ENCODE results near the gene DCST2. TPM values are rescaled to one million over a fixed set of nuclear protein-coding genes. Genes with fewer than 3 reads are reported as not detected.

The DCST2 gene
- total RNA-seq, 3 donors from 2014 or later (not counting 1 experiment from before 2014, with no cell fraction given): 0.30 to 0.92 (median 0.32) TPM

- Mint-ChIP-seq H3K4me1 (peaks cover 6 to 40% of the 10 kb centered on the region in 2 donors), H3K9me3 (no peaks in the 10 kb centered on the region), H3K4me3 (peak overlapping the region; percentile 72), H3K27ac (peak overlapping the region in 1 of 2 donors; percentile 33), H3K27me3 (ENCODE audit: low read depth in 2 of 2) (no peaks in the 10 kb centered on the region), H3K36me3 (no peaks in the 10 kb centered on the region)
- ATAC-seq (peak; percentile 94 to 98 (median 98)), DNase-seq (peak; percentile 74 to 89)
- intact Hi-C loops (cut with micrococcal nuclease): loop anchor here (2.0 kb wide), 1 partner anchor 14 kb away; no protein-coding TSS in a partner anchor
- 10% methylated on average over 60 of the region's 61 CpGs for WGBS (ENCODE audit: insufficient coverage)
- no peaks in the 10 kb centered on the region for H3K27me3 ChIP-seq (ENCODE audit: control insufficient read depth, insufficient read depth, low read length)
- H3K4me3 ChIP-seq (ENCODE audit: low read length): peak overlapping the region; percentile 26
- TF ChIP-seq CTCF (IDR thresholded peaks at IDR 0.05): peak; percentile 59
- peak overlapping the region; percentile 10 for H3K27ac ChIP-seq (ENCODE audit: low read length)
- H3K4me1 ChIP-seq (ENCODE audit: control insufficient read depth, insufficient read depth, low read length): peaks cover 37% of the 10 kb centered on the region
- peaks cover 5% of the 10 kb centered on the region for H3K36me3 ChIP-seq (ENCODE audit: control insufficient read depth, insufficient read depth, low read length)
- no peaks in the 10 kb centered on the region for H3K9me3 ChIP-seq (ENCODE audit: control insufficient read depth, insufficient read depth, low read length)
These were observed 37.4 kb upstream of the DCST2 start for GRCh38 chr1:155070721-155071569.

GRCh38 chr1:155070158-155070621 is 36.6 kb upstream of the DCST2 start:
- H3K27ac Mint-ChIP-seq: peak overlapping the region in 1 of 2 donors; percentile 33
- peaks cover 5% of the 10 kb centered on the region for H3K36me3 ChIP-seq (ENCODE audit: control insufficient read depth, insufficient read depth, low read length)
- H3K4me3 ChIP-seq (ENCODE audit: low read length): peak overlapping the region; percentile 26
- 68% methylated on average over 27 of the region's 28 CpGs for WGBS (ENCODE audit: insufficient coverage)
- no peaks in the 10 kb centered on the region for H3K27me3 Mint-ChIP-seq (ENCODE audit: low read depth in 2 of 2)
- peak overlapping the region; percentile 72 for H3K4me3 Mint-ChIP-seq
- peak overlapping the region; percentile 46 for H3K27ac ChIP-seq (ENCODE audit: low read length)
- H3K4me1 Mint-ChIP-seq: peaks cover 6 to 40% of the 10 kb centered on the region in 2 donors
- no peaks in the 10 kb centered on the region for H3K9me3 ChIP-seq (ENCODE audit: control insufficient read depth, insufficient read depth, low read length)
- no peaks in the 10 kb centered on the region for H3K36me3 Mint-ChIP-seq
- intact Hi-C loops (cut with micrococcal nuclease): loop anchor here (2.0 kb wide), 1 partner anchor 15 kb away; no protein-coding TSS in a partner anchor
- H3K4me1 ChIP-seq (ENCODE audit: control insufficient read depth, insufficient read depth, low read length): peaks cover 37% of the 10 kb centered on the region
- TF ChIP-seq CTCF (IDR thresholded peaks at IDR 0.05): no peak
- no peaks in the 10 kb centered on the region for H3K27me3 ChIP-seq (ENCODE audit: control insufficient read depth, insufficient read depth, low read length)
- H3K9me3 Mint-ChIP-seq: no peaks in the 10 kb centered on the region
- no peak for ATAC-seq
- no peak for DNase-seq

- Histone ChIP-seq H3K36me3 (ENCODE audit: control insufficient read depth, insufficient read depth, low read length) (peaks cover 5% of the 10 kb centered on the region), H3K4me1 (ENCODE audit: control insufficient read depth, insufficient read depth, low read length) (peaks cover 39% of the 10 kb centered on the region), H3K4me3 (ENCODE audit: low read length) (no peak overlapping the region), H3K9me3 (ENCODE audit: control insufficient read depth, insufficient read depth, low read length) (no peaks in the 10 kb centered on the region), H3K27ac (ENCODE audit: low read length) (peak overlapping the region; percentile 46), H3K27me3 (ENCODE audit: control insufficient read depth, insufficient read depth, low read length) (no peaks in the 10 kb centered on the region)
- no peaks in the 10 kb centered on the region for H3K36me3 Mint-ChIP-seq
- no peak for DNase-seq
- H3K4me1 Mint-ChIP-seq: peaks cover 8 to 44% of the 10 kb centered on the region in 2 donors
- ATAC-seq: no peak
- no peak for TF ChIP-seq CTCF (IDR thresholded peaks at IDR 0.05)
- peak overlapping the region in 1 of 2 donors; percentile 33 for H3K27ac Mint-ChIP-seq
- intact Hi-C loops (cut with micrococcal nuclease): loop anchor here (2.0 kb wide), 1 partner anchor 15 kb away; no protein-coding TSS in a partner anchor
- no peak overlapping the region for H3K4me3 Mint-ChIP-seq
- 71% methylated on average over 5 of the region's 7 CpGs for WGBS (ENCODE audit: insufficient coverage)
- no peaks in the 10 kb centered on the region for H3K9me3 Mint-ChIP-seq
- H3K27me3 Mint-ChIP-seq (ENCODE audit: low read depth in 2 of 2): no peaks in the 10 kb centered on the region
These were observed 36.1 kb upstream of the DCST2 start for GRCh38 chr1:155069551-155070157.

Measured in natural killer cell (primary cell).